Heart right ventricle (tissue), 16 donors: Measurements from ENCODE around the gene GALNT18. TPM values are rescaled to one million over a fixed set of nuclear protein-coding genes. Genes with fewer than 3 reads are reported as not detected.

Experiments used
- ATAC-seq, 8 donors: fragments of 200-7000 bp; cut with Tn5 transposase; one replicate each; pipeline ENCODE4 v1.9.1; 2020; ENCODE audit warnings: mild to moderate bottlenecking in 8 of 8, moderate library complexity in 8 of 8, moderate number of reproducible peaks in 1 of 8
- DNase-seq, 2 donors: peaks; one replicate each; pipeline ENCODE4 v3.0.0-alpha.2; 2020
- H3K27ac ChIP-seq, 10 donors: fragments of 200-600 bp; sonication (generic) in 2 of 10; one replicate each; pipeline versions ENCODE4 v1.5.0 to v1.8.0; 2020 to 2022; ENCODE audit warnings: mild to moderate bottlenecking in 3 of 10
- H3K27me3 ChIP-seq, 7 donors: fragments of 200-600 bp; one replicate each; pipeline ENCODE4 v1.8.0; 2021 to 2022; ENCODE audit warnings: mild to moderate bottlenecking in 2 of 7
- H3K36me3 ChIP-seq, 9 donors: fragments of 200-600 bp; sonication (generic) in 1 of 9; one replicate each; pipeline versions ENCODE4 v1.5.0 to v1.8.0; 2020 to 2022; ENCODE audit warnings: mild to moderate bottlenecking in 2 of 9
- H3K4me1 ChIP-seq, 9 donors: fragments of 200-600 bp; sonication (generic) in 1 of 9; one replicate each; pipeline versions ENCODE4 v1.5.0 to v1.8.0; 2020 to 2022; ENCODE audit warnings: mild to moderate bottlenecking in 4 of 9
- H3K4me3 ChIP-seq, 10 donors: fragments of 200-600 bp; sonication (generic) in 2 of 10; one replicate each; pipeline versions ENCODE4 v1.5.0 to v1.8.0; 2020 to 2022; ENCODE audit warnings: mild to moderate bottlenecking in 7 of 10, moderate library complexity in 2 of 10
- H3K9me3 ChIP-seq, 11 donors: fragments of 200-600 bp in 10 of 11; sonication (generic) in 2 of 11; one replicate each; pipeline versions ENCODE4 v1.5.0 to v1.8.0; 2013 to 2022; ENCODE audit warnings: mild to moderate bottlenecking in 2 of 11, control low read depth in 1 of 11, moderate library complexity in 1 of 11
- CTCF ChIP-seq, 9 donors: fragments of 200-600 bp; sonication (generic) in 2 of 9; IDR thresholded peaks; one replicate each; pipeline versions ENCODE4 v1.5.0 to v1.8.0; 2021 to 2022; ENCODE audit warnings: antibody characterized with exemption in 9 of 9, mild to moderate bottlenecking in 5 of 9, moderate library complexity in 1 of 9
- WGBS, 2 donors: extraction: QIAGEN DNeasy Blood & Tissue Kit; methylation state at CpG; one replicate each; pipeline ENCODE4 v1.1.7; 2013; ENCODE audit warnings: inconsistent platforms in 1 of 2; 5-methylcytosine and 5-hydroxymethylcytosine counted together
- intact Hi-C, 10 donors: fragments of 100-400 bp; cut with DNase I; formaldehyde crosslinking; loops; one replicate each; pipeline versions ENCODE4 v1.11.1 to v1.14.2; 2022
- polyA plus RNA-seq, 2 donors: library from polyadenylated mRNA; stranded (reverse); fragments of 200-250 nt; gene quantifications; one replicate each; pipeline ENCODE4 v1.2.3, GENCODE V29; 2013
- total RNA-seq, 10 donors: library from RNA; stranded (reverse); fragmentation: NEBNext Ultra II Directional in 3 of 10; extraction: Animal tissue kit (Norgen Biotek cat#: 25700) in 3 of 10; gene quantifications; one replicate each; pipeline versions ENCODE4 v1.2.1 to v1.2.4, GENCODE V29; 2021 to 2023
- donor health status: Arrhythmogenic right ventricular cardiomyopathy.
- donor health status: ischemic (EF 13 %, LVEDD 7.1; RV severe dilation, severe dysfunction).
- donor health status: healthy with polysubstance abuse.
- donor health status: DM: no; HTN: yes; CAD: no.
- donor health status: DM: no; HTN: no; CAD: no.
- donor health status: ischemic (EF 25% LVEDD 6.9; RV normal size, moderate dysfunction).
- donor health status: ischemic (EF 25% LVEDD 5.7; RV mildly dilated, moderate dysfunction).
- donor health status: healthy.
- donor health status: DM: yes; HTN: yes; CAD: no.
- donor health status: Ischemic cardiomyopathy.
- donor health status: ischemic (EF 35%, LVEDD 5.7; RV mildly dilated, moderate dysfunction).
- donor health status: nonischemic (EF 11% LVEDD 7.7; RV severe dilation, severe dysfunction).
- donor health status: DM: yes; HTN: yes; CAD: no.
- donor health status: PGD.
- donor health status: ischemic (EF 29% LVEDD 5.4; RV normal size, mild dysfunction).
- donor health status: nonischemic (EF 23%, LVEDD 6.1; RV moderate dilation, normal function).

The GALNT18 gene
- total and polyA plus RNA-seq, 12 donors = 7.0 to 29.0 (median 15.6) TPM

- ATAC-seq (no peak), DNase-seq (no peak)
- Histone ChIP-seq H3K27ac (no peak overlapping the region), H3K4me3 (no peak overlapping the region), H3K36me3 (no peaks in the 10 kb centered on the region), H3K4me1 (peaks cover 5 to 49% (median 22%) of the 10 kb centered on the region in 9 donors), H3K27me3 (no peaks in the 10 kb centered on the region), H3K9me3 (peaks cover 0 to 5% (median 0%) of the 10 kb centered on the region in 11 donors)
- WGBS, 2 donors = 93 to 96% methylated on average over 9 of the region's 9 CpGs
- intact Hi-C loops = no loop called here
- TF ChIP-seq CTCF (IDR thresholded peaks at IDR 0.05) = no peak
Measured at GRCh38 chr11:11458485-11458884, 163.3 kb downstream of the GALNT18 start.

DNA sequence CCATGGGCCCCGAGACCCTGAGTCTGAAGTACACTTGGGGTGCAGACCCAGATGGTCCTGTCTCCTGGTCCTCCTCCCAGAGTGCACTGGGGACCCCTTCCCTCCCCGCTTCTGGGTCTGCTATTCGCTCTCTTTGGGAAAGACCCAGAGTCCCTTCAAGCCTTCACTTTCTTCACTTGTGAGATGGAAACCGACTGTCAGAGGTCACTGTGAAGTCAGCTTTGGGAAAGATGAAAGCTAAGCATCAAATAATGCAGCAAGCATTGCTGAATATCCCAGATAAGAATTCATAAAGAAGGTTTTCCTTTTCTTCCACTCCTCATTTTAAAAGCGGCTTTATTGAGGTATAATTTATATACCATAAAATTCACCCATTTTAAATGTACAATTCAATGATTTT, 163.8 kb downstream of the GALNT18 start:
- Histone ChIP-seq H3K9me3 (peaks cover 0 to 5% (median 0%) of the 10 kb centered on the region in 11 donors), H3K36me3 (no peaks in the 10 kb centered on the region), H3K27ac (no peak overlapping the region), H3K4me3 (no peak overlapping the region), H3K4me1 (peaks cover 5 to 44% (median 21%) of the 10 kb centered on the region in 9 donors), H3K27me3 (no peaks in the 10 kb centered on the region)
- no peak for TF ChIP-seq CTCF (IDR thresholded peaks at IDR 0.05)
- intact Hi-C loops = no loop called here
- DNase-seq = no peak
- 91 to 95% methylated on average over 5 of the region's 5 CpGs for WGBS, 2 donors
- no peak for ATAC-seq

DNA sequence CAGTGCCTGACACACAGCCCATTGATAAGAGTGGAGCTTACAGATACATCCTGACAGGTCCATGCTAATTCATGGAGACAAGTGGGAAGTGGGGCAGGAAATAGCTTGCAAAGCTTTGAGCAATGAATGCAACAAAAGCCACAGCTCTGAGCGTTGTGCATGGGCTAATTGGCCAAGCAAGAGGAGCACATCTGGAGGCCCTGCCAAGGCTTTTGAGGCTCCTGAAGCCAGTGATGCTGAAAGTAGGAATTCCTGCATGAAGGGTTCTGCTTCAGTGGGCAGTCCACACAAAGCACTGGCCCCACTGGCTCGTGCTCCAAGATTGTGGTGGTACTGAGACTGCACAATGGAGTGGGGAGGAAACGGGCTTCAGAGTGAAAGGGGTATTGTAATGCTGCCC, 164.9 kb downstream of the GALNT18 start:
- H3K4me3 ChIP-seq = no peak overlapping the region
- no peaks in the 10 kb centered on the region for H3K36me3 ChIP-seq
- no peaks in the 10 kb centered on the region for H3K27me3 ChIP-seq
- peaks cover 4 to 37% (median 16%) of the 10 kb centered on the region in 9 donors for H3K4me1 ChIP-seq
- no peak for DNase-seq
- intact Hi-C loops = no loop called here
- H3K27ac ChIP-seq = no peak overlapping the region
- 90 to 95% methylated on average over 3 of the region's 3 CpGs for WGBS, 2 donors
- no peak for TF ChIP-seq CTCF (IDR thresholded peaks at IDR 0.05)
- H3K9me3 ChIP-seq = peaks cover 0 to 5% (median 0%) of the 10 kb centered on the region in 11 donors
- no peak for ATAC-seq

GRCh38 chr11:11454671-11455223, 167.1 kb downstream of the GALNT18 start:
- Histone ChIP-seq H3K4me1 (peaks cover 0 to 19% (median 6%) of the 10 kb centered on the region in 9 donors), H3K27ac (no peak overlapping the region), H3K9me3 (peaks cover 0 to 2% (median 0%) of the 10 kb centered on the region in 11 donors), H3K4me3 (no peak overlapping the region), H3K36me3 (no peaks in the 10 kb centered on the region), H3K27me3 (no peaks in the 10 kb centered on the region)
- no peak for TF ChIP-seq CTCF (IDR thresholded peaks at IDR 0.05)
- intact Hi-C loops = no loop called here
- DNase-seq (no peak), ATAC-seq (no peak)
- WGBS, 2 donors = 76 to 81% methylated on average over 3 of the region's 3 CpGs
